GM19023 (cell line): ENCODE results near the gene CAPN14.
"Not testable (repeated sequence)": the region's sequence is repeated elsewhere in the genome, so short reads cannot be mapped to it uniquely, and the experiment has no call there.

Source experiments
- ATAC-seq: cut with Tn5 transposase; IDR thresholded peaks from one replicate; pipeline ENCODE4 v1.9.1; 2021; ENCODE audit warnings: mild to moderate bottlenecking, moderate library complexity; ENCODE audit not compliant: unreplicated experiment

The CAPN14 gene

GRCh38 chr2:31197669-31198068 is 19.6 kb downstream of the CAPN14 start:
- no peak for ATAC-seq

GRCh38 chr2:31197166-31197565 is 20.1 kb downstream of the CAPN14 start:
- no peak for ATAC-seq

- ATAC-seq = no peak
Measured at GRCh38 chr2:31196622-31197021, 20.7 kb downstream of the CAPN14 start.

- ATAC-seq = no peak
Measured at GRCh38 chr2:31193806-31194205, 23.5 kb downstream of the CAPN14 start.

GRCh38 chr2:31192851-31193392 is 24.4 kb downstream of the CAPN14 start:
- no peak for ATAC-seq

GRCh38 chr2:31192396-31192795 is 24.9 kb downstream of the CAPN14 start:
- ATAC-seq = no peak

GRCh38 chr2:31191931-31192330 is 25.4 kb downstream of the CAPN14 start:
- ATAC-seq = no peak

GRCh38 chr2:31190188-31190587 is 27.1 kb downstream of the CAPN14 start:
- no peak for ATAC-seq

- ATAC-seq = no peak
Measured at GRCh38 chr2:31189141-31189540, 28.2 kb downstream of the CAPN14 start.

- ATAC-seq = no peak
Measured at GRCh38 chr2:31188131-31188530, 29.2 kb downstream of the CAPN14 start.

- ATAC-seq = no peak
Measured at GRCh38 chr2:31187166-31187565, 30.1 kb downstream of the CAPN14 start.

GRCh38 chr2:31183973-31184372 is 33.3 kb downstream of the CAPN14 start:
- not testable (repeated sequence) for ATAC-seq

GRCh38 chr2:31176742-31177141 is 40.6 kb downstream of the CAPN14 start:
- ATAC-seq = no peak

GRCh38 chr2:31171142-31171541 is 46.2 kb downstream of the CAPN14 start:
- no peak for ATAC-seq

GRCh38 chr2:31170071-31170698 is 47.1 kb downstream of the CAPN14 start:
- peak; percentile 91 for ATAC-seq

- ATAC-seq = no peak
Measured at GRCh38 chr2:31168291-31168690, 49.0 kb downstream of the CAPN14 start.

- no peak for ATAC-seq
Measured at GRCh38 chr2:31166925-31167324, 50.4 kb downstream of the CAPN14 start.

- ATAC-seq = no peak
Measured at GRCh38 chr2:31163011-31163539, 54.2 kb downstream of the CAPN14 start.

- ATAC-seq = no peak
Measured at GRCh38 chr2:31161637-31162036, 55.7 kb downstream of the CAPN14 start.

GRCh38 chr2:31151501-31151900 is 65.8 kb downstream of the CAPN14 start:
- no peak for ATAC-seq

- ATAC-seq = no peak
Measured at GRCh38 chr2:31150120-31150670, 67.1 kb downstream of the CAPN14 start.

- no peak for ATAC-seq
Measured at GRCh38 chr2:31148514-31148913, 68.8 kb downstream of the CAPN14 start.
